ENCODE measurements around the gene WDR41.
"Not testable (repeated sequence)": the region's sequence is repeated elsewhere in the genome, so short reads cannot be mapped to it uniquely, and the experiment has no call there.

WDR41 gene

DNA sequence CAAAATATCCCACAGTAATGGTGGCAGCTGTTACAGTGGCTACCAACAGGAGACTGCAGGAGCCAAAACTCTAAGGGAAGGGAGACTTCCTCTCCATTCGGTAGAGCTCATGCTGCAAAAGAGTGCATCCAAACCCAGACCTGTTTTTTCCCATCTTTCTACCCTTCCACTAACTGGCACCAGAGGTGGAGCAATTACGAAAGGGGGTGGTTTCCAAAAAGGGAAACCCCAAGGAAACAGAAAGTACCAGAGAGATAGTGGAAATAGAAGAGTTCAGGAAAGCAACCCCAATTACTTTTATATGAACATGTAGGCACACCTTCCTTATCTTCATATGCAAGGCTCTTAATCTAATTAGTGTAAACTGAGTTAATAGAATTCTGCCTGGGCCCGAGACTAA is 7.3 kb upstream of the WDR41 start:
- no peaks in the 10 kb centered on the region for H3K4me1 ChIP-seq (ENCODE audit: control extremely low read depth in 1 of 4, control insufficient read depth in 4 of 4, insufficient read depth in 4 of 4, low read length in 3 of 4)
- H3K27me3 ChIP-seq (replicated peaks in 2 of 5; ENCODE audit: control insufficient read depth in 4 of 5, insufficient read depth in 5 of 5, low read length in 4 of 5): no peaks in the 10 kb centered on the region
- H3K36me3 ChIP-seq (ENCODE audit: control insufficient read depth in 4 of 4, insufficient read depth in 4 of 4, low read length in 3 of 4): no peaks in the 10 kb centered on the region
- ChIA-PET POLR2A (no interaction called here), CTCF (interaction anchor here (0.6 kb wide), 1 partner anchor 629 kb away, joined by 3 read pairs; no protein-coding TSS in a partner anchor)
- peaks cover 0 to 7% (median 0%) of the 10 kb centered on the region in 5 experiments for H3K9me3 ChIP-seq (ENCODE audit: control extremely low read depth in 1 of 5, control insufficient read depth in 4 of 5, insufficient read depth in 2 of 5, low read depth in 1 of 5, low read length in 4 of 5)
- H3K4me3 ChIP-seq (ENCODE audit: control insufficient read depth in 1 of 7, extremely low read depth in 1 of 7, insufficient read depth in 4 of 7, low read depth in 2 of 7, low read length in 6 of 7): no peak overlapping the region
- 71% methylated on average over 1 of the region's 3 CpGs for WGBS (ENCODE audit: insufficient coverage)
- DNase-seq: peak in 1 of 3 donors; percentile 6
- H3K27ac ChIP-seq (ENCODE audit: insufficient read depth in 1 of 2, low read depth in 1 of 2, low read length in 2 of 2, poor library complexity in 1 of 2, severe bottlenecking in 2 of 2): no peak overlapping the region

DNA sequence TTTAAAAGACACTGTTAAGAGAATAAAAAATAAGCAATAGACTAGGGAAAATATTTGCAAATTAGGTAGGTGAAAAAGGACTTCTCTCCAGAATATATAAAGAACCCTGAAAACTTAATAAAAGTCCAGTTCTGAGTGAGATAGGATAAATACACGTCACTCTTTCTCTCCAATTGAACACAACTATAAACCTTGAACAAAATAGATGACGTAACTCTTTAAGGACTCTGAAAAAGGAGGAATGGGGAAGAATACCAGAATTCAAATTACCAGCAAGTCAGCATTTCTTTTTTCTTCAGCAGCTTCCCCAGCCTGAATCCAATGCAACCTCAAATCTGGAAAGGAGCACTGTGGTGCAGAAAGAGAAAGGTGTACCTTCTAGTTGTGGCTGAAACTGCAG is 6.8 kb upstream of the WDR41 start:
- Histone ChIP-seq H3K27me3 (replicated peaks in 2 of 5; ENCODE audit: control insufficient read depth in 4 of 5, insufficient read depth in 5 of 5, low read length in 4 of 5) (no peaks in the 10 kb centered on the region), H3K36me3 (ENCODE audit: control insufficient read depth in 4 of 4, insufficient read depth in 4 of 4, low read length in 3 of 4) (no peaks in the 10 kb centered on the region), H3K27ac (ENCODE audit: insufficient read depth in 1 of 2, low read depth in 1 of 2, low read length in 2 of 2, poor library complexity in 1 of 2, severe bottlenecking in 2 of 2) (no peak overlapping the region), H3K9me3 (ENCODE audit: control extremely low read depth in 1 of 5, control insufficient read depth in 4 of 5, insufficient read depth in 2 of 5, low read depth in 1 of 5, low read length in 4 of 5) (peaks cover 0 to 7% (median 0%) of the 10 kb centered on the region in 5 experiments), H3K4me1 (ENCODE audit: control extremely low read depth in 1 of 4, control insufficient read depth in 4 of 4, insufficient read depth in 4 of 4, low read length in 3 of 4) (no peaks in the 10 kb centered on the region), H3K4me3 (ENCODE audit: control insufficient read depth in 1 of 7, extremely low read depth in 1 of 7, insufficient read depth in 4 of 7, low read depth in 2 of 7, low read length in 6 of 7) (no peak overlapping the region)
- ChIA-PET POLR2A (no interaction called here), CTCF (interaction anchor here (0.6 kb wide), 1 partner anchor 629 kb away, joined by 3 read pairs; no protein-coding TSS in a partner anchor)
- no peak for DNase-seq
- WGBS (ENCODE audit: insufficient coverage): no CpG with 5 or more reads among the region's 2 CpGs

DNA sequence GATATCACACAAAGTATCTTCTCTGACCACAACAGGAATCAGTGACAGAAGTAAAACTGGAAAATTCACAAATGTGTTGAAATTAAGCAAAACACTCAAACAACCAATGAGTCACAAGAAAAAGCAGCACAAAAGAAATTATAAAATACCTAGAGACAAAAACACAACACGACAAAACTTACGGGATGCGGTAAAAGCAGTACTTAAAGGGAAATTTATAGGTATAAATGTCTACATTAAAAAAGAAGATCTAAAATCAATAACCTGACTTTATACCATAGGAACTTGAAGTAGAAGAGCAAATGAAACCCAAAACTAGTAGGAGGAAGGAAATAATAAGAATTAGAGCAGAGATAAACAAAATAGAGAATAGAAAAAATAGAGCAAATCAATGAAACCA is 2.8 kb upstream of the WDR41 start:
- WGBS (ENCODE audit: insufficient coverage): no CpG with 5 or more reads among the region's 3 CpGs
- Histone ChIP-seq H3K36me3 (ENCODE audit: control insufficient read depth in 4 of 4, insufficient read depth in 4 of 4, low read length in 3 of 4) (no peaks in the 10 kb centered on the region), H3K27me3 (replicated peaks in 2 of 5; ENCODE audit: control insufficient read depth in 4 of 5, insufficient read depth in 5 of 5, low read length in 4 of 5) (no peaks in the 10 kb centered on the region), H3K9me3 (ENCODE audit: control extremely low read depth in 1 of 5, control insufficient read depth in 4 of 5, insufficient read depth in 2 of 5, low read depth in 1 of 5, low read length in 4 of 5) (peaks cover 0 to 2% (median 0%) of the 10 kb centered on the region in 5 experiments), H3K4me1 (ENCODE audit: control extremely low read depth in 1 of 4, control insufficient read depth in 4 of 4, insufficient read depth in 4 of 4, low read length in 3 of 4) (peaks cover 0 to 11% (median 7%) of the 10 kb centered on the region in 4 experiments), H3K27ac (ENCODE audit: insufficient read depth in 1 of 2, low read depth in 1 of 2, low read length in 2 of 2, poor library complexity in 1 of 2, severe bottlenecking in 2 of 2) (no peak overlapping the region), H3K4me3 (ENCODE audit: control insufficient read depth in 1 of 7, extremely low read depth in 1 of 7, insufficient read depth in 4 of 7, low read depth in 2 of 7, low read length in 6 of 7) (no peak overlapping the region)
- no peak for DNase-seq
- ChIA-PET CTCF (no interaction called here), POLR2A (no interaction called here)

DNA sequence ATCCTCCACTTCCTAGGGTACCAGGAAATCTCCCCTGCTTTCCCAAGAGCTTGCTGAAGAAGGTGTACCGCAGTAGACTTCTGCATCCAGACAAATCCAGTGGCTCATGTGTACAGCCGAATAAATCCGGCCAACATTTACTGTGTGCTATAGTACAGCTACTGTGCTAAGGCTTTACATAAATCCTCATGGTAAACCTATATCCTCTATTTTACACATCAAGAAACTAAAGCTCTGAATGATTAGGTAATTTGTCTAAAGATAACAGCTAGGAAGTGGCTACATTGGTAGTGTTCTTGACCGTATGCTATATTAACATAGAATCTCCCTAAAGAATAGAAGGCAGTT is 511 bp upstream of the WDR41 start:
- H3K36me3 ChIP-seq (ENCODE audit: control insufficient read depth in 4 of 4, insufficient read depth in 4 of 4, low read length in 3 of 4): peaks cover 0 to 5% (median 3%) of the 10 kb centered on the region in 4 experiments
- H3K9me3 ChIP-seq (ENCODE audit: control extremely low read depth in 1 of 5, control insufficient read depth in 4 of 5, insufficient read depth in 2 of 5, low read depth in 1 of 5, low read length in 4 of 5): no peaks in the 10 kb centered on the region
- no peaks in the 10 kb centered on the region for H3K27me3 ChIP-seq (replicated peaks in 2 of 5; ENCODE audit: control insufficient read depth in 4 of 5, insufficient read depth in 5 of 5, low read length in 4 of 5)
- H3K4me3 ChIP-seq (ENCODE audit: control insufficient read depth in 1 of 7, extremely low read depth in 1 of 7, insufficient read depth in 4 of 7, low read depth in 2 of 7, low read length in 6 of 7): peak overlapping the region in 4 of 7 experiments; percentile 87 to 94 (median 92)
- DNase-seq: no peak
- POLR2A ChIA-PET: interaction anchor here (0.6 kb wide), 1 partner anchor 35 kb away, joined by 3 read pairs; no protein-coding TSS in a partner anchor
- peaks cover 0 to 11% (median 7%) of the 10 kb centered on the region in 4 experiments for H3K4me1 ChIP-seq (ENCODE audit: control extremely low read depth in 1 of 4, control insufficient read depth in 4 of 4, insufficient read depth in 4 of 4, low read length in 3 of 4)
- CTCF ChIA-PET: interaction anchor here (0.8 to 2.2 kb wide), 13 partner anchors 9 to 352 kb away, joined by 3 to 13 read pairs (median 3); no protein-coding TSS in a partner anchor
- 0% methylated on average over 2 of the region's 4 CpGs for WGBS (ENCODE audit: insufficient coverage)
- no peak overlapping the region for H3K27ac ChIP-seq (ENCODE audit: insufficient read depth in 1 of 2, low read depth in 1 of 2, low read length in 2 of 2, poor library complexity in 1 of 2, severe bottlenecking in 2 of 2)

DNA sequence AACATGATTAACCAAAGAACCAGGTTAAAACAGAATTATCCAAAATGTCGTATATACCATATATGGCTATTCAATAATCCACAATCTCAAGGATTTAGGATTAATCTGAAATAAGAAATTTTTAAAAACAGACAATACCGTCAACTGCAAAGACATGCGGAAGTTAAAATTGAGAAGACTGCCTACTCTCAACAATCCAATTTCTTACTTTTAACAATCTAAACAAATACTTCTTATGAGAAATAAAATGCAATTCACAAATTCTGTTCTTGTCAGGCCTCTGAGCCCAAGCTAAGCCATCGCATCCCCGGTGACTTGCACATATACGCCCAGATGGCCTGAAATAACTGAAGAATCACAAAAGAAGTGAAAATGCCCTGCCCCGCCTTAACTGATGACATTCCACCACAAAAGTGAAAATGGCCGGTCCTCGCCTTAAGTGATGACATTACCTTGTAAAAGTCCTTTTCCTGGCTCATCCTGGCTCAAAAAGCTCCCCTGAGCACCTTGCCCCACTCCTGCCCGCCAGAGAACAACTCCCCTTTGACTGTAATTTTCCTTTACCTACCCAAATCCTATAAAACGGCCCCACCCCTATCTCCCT is 1.3 kb downstream of the WDR41 start:
- H3K27me3 ChIP-seq (replicated peaks in 2 of 5; ENCODE audit: control insufficient read depth in 4 of 5, insufficient read depth in 5 of 5, low read length in 4 of 5); POLR2A ChIA-PET; H3K9me3 ChIP-seq (ENCODE audit: control extremely low read depth in 1 of 5, control insufficient read depth in 4 of 5, insufficient read depth in 2 of 5, low read depth in 1 of 5, low read length in 4 of 5): not testable (repeated sequence)
- Histone ChIP-seq H3K4me1 (ENCODE audit: control extremely low read depth in 1 of 4, control insufficient read depth in 4 of 4, insufficient read depth in 4 of 4, low read length in 3 of 4) (peaks cover 0 to 11% (median 7%) of the 10 kb centered on the region in 4 experiments), H3K4me3 (ENCODE audit: control insufficient read depth in 1 of 7, extremely low read depth in 1 of 7, insufficient read depth in 4 of 7, low read depth in 2 of 7, low read length in 6 of 7) (peak overlapping the region in 6 of 7 experiments; percentile 85 to 94 (median 92)), H3K36me3 (ENCODE audit: control insufficient read depth in 4 of 4, insufficient read depth in 4 of 4, low read length in 3 of 4) (peaks cover 3 to 14% (median 8%) of the 10 kb centered on the region in 4 experiments), H3K27ac (ENCODE audit: insufficient read depth in 1 of 2, low read depth in 1 of 2, low read length in 2 of 2, poor library complexity in 1 of 2, severe bottlenecking in 2 of 2) (peak overlapping the region; percentile 79 to 86)
- 23% methylated on average over 10 of the region's 11 CpGs for WGBS (ENCODE audit: insufficient coverage)
- peak; percentile 12 to 72 (median 61) for DNase-seq
- CTCF ChIA-PET: interaction anchor here (1.8 kb wide), 1 partner anchor 362 kb away, joined by 7 read pairs; no protein-coding TSS in a partner anchor

DNA sequence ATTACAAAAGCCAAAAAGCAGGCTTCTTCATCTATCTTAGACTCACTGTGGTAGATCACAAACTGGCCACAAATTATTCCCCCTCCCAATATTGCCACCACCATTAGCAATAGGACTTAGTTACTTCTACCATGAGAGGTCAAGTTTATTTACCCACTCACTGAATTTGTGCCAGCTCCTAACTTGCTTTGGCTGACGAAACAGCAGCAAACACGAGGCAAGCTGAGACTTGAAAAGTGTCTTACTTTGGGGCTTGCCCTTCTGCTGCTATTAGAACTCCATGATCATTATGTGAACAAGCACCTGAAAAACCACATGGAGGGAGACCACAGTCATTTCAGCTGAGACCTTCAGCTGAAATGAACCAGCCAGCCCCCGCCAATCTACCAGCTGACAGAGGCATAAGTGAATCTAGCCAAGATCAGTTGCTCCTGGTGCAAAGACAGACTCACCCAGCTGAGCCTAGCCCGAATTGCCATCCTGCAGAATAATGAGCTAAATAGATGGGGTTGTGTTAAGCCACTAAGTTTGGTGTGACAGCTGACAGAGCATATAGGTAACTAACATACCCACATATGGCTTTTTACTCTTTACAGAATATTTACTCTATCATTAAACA is 5.7 kb downstream of the WDR41 start:
- Histone ChIP-seq H3K4me3 (ENCODE audit: control insufficient read depth in 1 of 7, extremely low read depth in 1 of 7, insufficient read depth in 4 of 7, low read depth in 2 of 7, low read length in 6 of 7) (no peak overlapping the region), H3K9me3 (ENCODE audit: control extremely low read depth in 1 of 5, control insufficient read depth in 4 of 5, insufficient read depth in 2 of 5, low read depth in 1 of 5, low read length in 4 of 5) (no peaks in the 10 kb centered on the region), H3K4me1 (ENCODE audit: control extremely low read depth in 1 of 4, control insufficient read depth in 4 of 4, insufficient read depth in 4 of 4, low read length in 3 of 4) (peaks cover 0 to 9% (median 7%) of the 10 kb centered on the region in 4 experiments), H3K27me3 (replicated peaks in 2 of 5; ENCODE audit: control insufficient read depth in 4 of 5, insufficient read depth in 5 of 5, low read length in 4 of 5) (no peaks in the 10 kb centered on the region), H3K27ac (ENCODE audit: insufficient read depth in 1 of 2, low read depth in 1 of 2, low read length in 2 of 2, poor library complexity in 1 of 2, severe bottlenecking in 2 of 2) (no peak overlapping the region), H3K36me3 (ENCODE audit: control insufficient read depth in 4 of 4, insufficient read depth in 4 of 4, low read length in 3 of 4) (peaks cover 7 to 32% (median 21%) of the 10 kb centered on the region in 4 experiments)
- POLR2A ChIA-PET: no interaction called here
- CTCF ChIA-PET: no interaction called here
- DNase-seq: no peak
- 100% methylated on average over 3 of the region's 4 CpGs for WGBS (ENCODE audit: insufficient coverage)

DNA sequence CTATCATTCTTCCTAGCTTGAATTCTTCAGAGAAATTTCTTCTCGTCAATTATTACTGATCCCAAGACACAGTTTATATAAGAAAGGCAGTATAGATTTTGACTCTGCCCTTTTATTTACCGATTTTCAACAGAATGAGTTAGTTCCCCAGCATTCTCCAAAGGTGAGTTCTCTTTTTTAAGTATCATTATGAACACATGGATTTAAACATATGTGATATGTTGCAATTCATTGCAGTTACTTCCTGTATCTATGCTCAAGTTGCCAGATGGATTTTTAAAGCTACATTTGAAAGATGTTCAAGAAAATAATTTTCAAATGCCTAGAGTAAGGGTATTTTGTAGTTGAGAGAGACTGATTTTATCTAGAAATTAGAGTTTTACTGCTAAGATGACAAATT is 8.4 kb downstream of the WDR41 start:
- DNase-seq: peak in 2 of 3 donors; percentile 42 to 58
- no peaks in the 10 kb centered on the region for H3K27me3 ChIP-seq (replicated peaks in 2 of 5; ENCODE audit: control insufficient read depth in 4 of 5, insufficient read depth in 5 of 5, low read length in 4 of 5)
- no peak overlapping the region for H3K27ac ChIP-seq (ENCODE audit: insufficient read depth in 1 of 2, low read depth in 1 of 2, low read length in 2 of 2, poor library complexity in 1 of 2, severe bottlenecking in 2 of 2)
- CTCF ChIA-PET: interaction anchor here (1.7 to 2.1 kb wide), 2 partner anchors 9 to 25 kb away, joined by 4 to 13 read pairs; partner anchors contain the start of gene WDR41
- POLR2A ChIA-PET: interaction anchor here (1.1 kb wide), 1 partner anchor 9 kb away, joined by 3 read pairs; no protein-coding TSS in a partner anchor
- no peak overlapping the region for H3K4me3 ChIP-seq (ENCODE audit: control insufficient read depth in 1 of 7, extremely low read depth in 1 of 7, insufficient read depth in 4 of 7, low read depth in 2 of 7, low read length in 6 of 7)
- no peaks in the 10 kb centered on the region for H3K9me3 ChIP-seq (ENCODE audit: control extremely low read depth in 1 of 5, control insufficient read depth in 4 of 5, insufficient read depth in 2 of 5, low read depth in 1 of 5, low read length in 4 of 5)
- no peaks in the 10 kb centered on the region for H3K4me1 ChIP-seq (ENCODE audit: control extremely low read depth in 1 of 4, control insufficient read depth in 4 of 4, insufficient read depth in 4 of 4, low read length in 3 of 4)
- WGBS (ENCODE audit: insufficient coverage): 83% methylated on average over 1 of the region's 2 CpGs
- H3K36me3 ChIP-seq (ENCODE audit: control insufficient read depth in 4 of 4, insufficient read depth in 4 of 4, low read length in 3 of 4): peaks cover 7 to 39% (median 24%) of the 10 kb centered on the region in 4 experiments
